Neural progenitor cell (in vitro differentiated cells): ENCODE measurements around the gene SNF8. TPM values are rescaled to one million over a fixed set of nuclear protein-coding genes. Genes with fewer than 3 reads are reported as not detected.

Experiments used
- DNase-seq: peaks from one replicate; pipeline ENCODE4 v3.0.0-alpha.2; 2016; ENCODE audit warnings: low spot score
- H2AFZ ChIP-seq: fragments of 200-600 bp; sonication (generic); replicated peaks from 2 replicates; pipeline ENCODE4 v1.6.1; 2016; ENCODE audit warnings: antibody characterized with exemption
- H3F3A ChIP-seq: fragments of 200-600 bp; sonication (generic); 2 replicates; pipeline ENCODE4 v1.6.1; 2016; ENCODE audit warnings: antibody characterized with exemption, low read depth
- H3K27ac ChIP-seq: fragments of 200-600 bp; sonication (generic); 2 replicates; pipeline ENCODE4 v1.5.1; 2016; ENCODE audit warnings: mild to moderate bottlenecking
- H3K27me3 ChIP-seq: fragments of 200-600 bp; sonication (generic); 2 replicates; pipeline ENCODE4 v1.6.1; 2016; ENCODE audit warnings: mild to moderate bottlenecking, moderate library complexity
- H3K36me3 ChIP-seq: fragments of 200-600 bp; sonication (generic); 2 replicates; pipeline ENCODE4 v1.5.1; 2016
- H3K4me1 ChIP-seq: fragments of 200-600 bp; sonication (generic); 2 replicates; pipeline ENCODE4 v1.6.1; 2016; ENCODE audit warnings: mixed run types
- H3K4me2 ChIP-seq: fragments of 200-600 bp; sonication (generic); 2 replicates; pipeline ENCODE4 v1.6.1; 2016
- H3K4me3 ChIP-seq: fragments of 200-600 bp; sonication (generic); 2 replicates; pipeline ENCODE4 v1.5.1; 2016
- H3K79me2 ChIP-seq: fragments of 200-600 bp; sonication (generic); 2 replicates; pipeline ENCODE4 v1.6.1; 2016; ENCODE audit warnings: low read depth
- H3K9ac ChIP-seq: fragments of 200-600 bp; sonication (generic); 2 replicates; pipeline ENCODE4 v1.6.1; 2016
- H3K9me3 ChIP-seq: fragments of 200-600 bp; sonication (generic); 2 replicates; pipeline ENCODE4 v1.5.1; 2016; ENCODE audit warnings: low read depth
- H4K20me1 ChIP-seq: fragments of 200-600 bp; sonication (generic); 2 replicates; pipeline ENCODE4 v1.6.1; 2016; ENCODE audit warnings: low read depth
- H3K27ac Mint-ChIP-seq: 3 replicates; pipeline ENCODE4 v1.8.0; 2021; ENCODE audit warnings: mixed read lengths
- H3K27me3 Mint-ChIP-seq: 2 replicates; pipeline ENCODE4 v1.8.0; 2022; ENCODE audit warnings: low read depth, mild to moderate bottlenecking, inconsistent platforms, moderate library complexity, mixed read lengths; ENCODE audit not compliant: insufficient read depth
- H3K36me3 Mint-ChIP-seq: 3 replicates; pipeline ENCODE4 v1.8.0; 2021; ENCODE audit warnings: mixed read lengths
- H3K4me1 Mint-ChIP-seq: 3 replicates; pipeline ENCODE4 v1.8.0; 2021; ENCODE audit warnings: mixed read lengths
- H3K4me3 Mint-ChIP-seq: 3 replicates; pipeline ENCODE4 v1.8.0; 2021; ENCODE audit warnings: mild to moderate bottlenecking, moderate library complexity, mixed read lengths
- H3K9me3 Mint-ChIP-seq: 3 replicates; pipeline ENCODE4 v1.8.0; 2020; ENCODE audit warnings: mixed read lengths
- CTCF ChIP-seq: fragments of 200-600 bp; sonication (generic); IDR thresholded peaks from 2 replicates; pipeline ENCODE4 v1.5.1; 2017; ENCODE audit warnings: antibody characterized with exemption, mild to moderate bottlenecking
- EZH2 ChIP-seq: fragments of 200-600 bp; sonication (generic); IDR thresholded peaks from 2 replicates; pipeline ENCODE4 v1.6.1; 2017; ENCODE audit warnings: antibody characterized with exemption, mild to moderate bottlenecking, moderate library complexity
- EZH2phosphoT487 ChIP-seq: fragments of 200-600 bp; sonication (generic); IDR thresholded peaks from 2 replicates; pipeline ENCODE4 v1.6.1; 2017; ENCODE audit warnings: antibody characterized with exemption
- total RNA-seq: library from RNA; depleted of rRNA; stranded (reverse); fragments of >200 nt; gene quantifications from 2 replicates; pipeline ENCODE4 v1.2.3, GENCODE V29; 2015; ENCODE audit warnings: low replicate concordance

SNF8 gene
- total RNA-seq, 1 donor from 2014 or later = 103 TPM

DNA sequence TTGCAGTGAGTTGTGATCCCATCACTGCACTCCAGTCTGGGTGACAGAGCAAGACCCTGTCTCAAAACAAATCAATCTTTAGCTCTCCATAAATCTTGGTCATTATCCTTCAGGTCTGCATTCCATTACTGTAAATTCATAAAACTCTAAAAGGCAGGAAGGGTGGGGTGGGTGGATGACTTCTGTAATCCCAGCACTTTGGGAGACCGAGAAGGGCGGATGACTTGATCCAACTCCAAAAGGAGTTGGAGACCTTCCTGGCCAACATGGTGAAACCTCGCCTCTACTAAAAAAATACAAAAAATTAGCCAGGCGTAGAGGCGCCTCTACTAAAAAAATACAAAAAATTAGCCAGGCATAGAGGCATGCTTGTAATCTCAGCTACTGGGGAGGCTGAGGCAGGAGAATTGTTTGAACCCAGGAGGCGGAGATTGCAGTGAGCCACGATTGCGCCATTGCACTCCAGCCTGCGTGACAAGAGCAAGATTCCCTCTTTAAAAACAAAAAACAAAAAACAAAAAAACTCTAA, 38.6 kb downstream of the SNF8 start:
- no peak for DNase-seq
- no peak overlapping the region for H3K27ac ChIP-seq

GRCh38 chr17:48904428-48904827, 40.2 kb downstream of the SNF8 start:
- TF ChIP-seq EZH2phosphoT487 (no peak), EZH2 (no peak), CTCF (no peak)
- H3K9me3 ChIP-seq = no peaks in the 10 kb centered on the region
- no peak for DNase-seq
- H3K36me3 ChIP-seq = no peaks in the 10 kb centered on the region
- H3K4me2 ChIP-seq = no peak overlapping the region
- peaks cover 13% of the 10 kb centered on the region for H3F3A ChIP-seq
- H3K4me1 ChIP-seq = no peaks in the 10 kb centered on the region
- H3K27ac ChIP-seq = no peak overlapping the region
- no peak overlapping the region for H3K27ac Mint-ChIP-seq
- no peak overlapping the region for H3K4me3 Mint-ChIP-seq
- H3K4me1 Mint-ChIP-seq = peaks cover 10% of the 10 kb centered on the region
- H3K9me3 Mint-ChIP-seq = no peaks in the 10 kb centered on the region
- H3K79me2 ChIP-seq = peaks cover 29% of the 10 kb centered on the region
- peaks cover 6% of the 10 kb centered on the region for H3K27me3 Mint-ChIP-seq
- H2AFZ ChIP-seq = no peak overlapping the region
- H3K4me3 ChIP-seq = no peak overlapping the region
- no peaks in the 10 kb centered on the region for H3K36me3 Mint-ChIP-seq
- no peak overlapping the region for H3K9ac ChIP-seq
- peaks cover 4% of the 10 kb centered on the region for H4K20me1 ChIP-seq
- H3K27me3 ChIP-seq = no peaks in the 10 kb centered on the region

More for the DNA sequence above, 38.6 kb downstream of the SNF8 start:
- Histone ChIP-seq H3K27me3 (no peaks in the 10 kb centered on the region), H3K4me1 (peaks cover 14% of the 10 kb centered on the region), H3F3A (peaks cover 13% of the 10 kb centered on the region), H3K4me3 (no peak overlapping the region), H3K9ac (no peak overlapping the region), H2AFZ (no peak overlapping the region), H3K36me3 (no peaks in the 10 kb centered on the region), H4K20me1 (peaks cover 20% of the 10 kb centered on the region), H3K79me2 (peaks cover 45% of the 10 kb centered on the region), H3K4me2 (no peak overlapping the region), H3K9me3 (no peaks in the 10 kb centered on the region)
- peaks cover 11% of the 10 kb centered on the region for H3K36me3 Mint-ChIP-seq
- H3K4me1 Mint-ChIP-seq = peaks cover 26% of the 10 kb centered on the region
- peaks cover 6% of the 10 kb centered on the region for H3K27me3 Mint-ChIP-seq
- no peaks in the 10 kb centered on the region for H3K9me3 Mint-ChIP-seq
- TF ChIP-seq EZH2phosphoT487 = no peak
- TF ChIP-seq CTCF = no peak
- H3K27ac Mint-ChIP-seq = no peak overlapping the region
- no peak overlapping the region for H3K4me3 Mint-ChIP-seq

GRCh38 chr17:48903401-48903800, 41.2 kb downstream of the SNF8 start:
- no peak for DNase-seq
- Mint-ChIP-seq H3K4me1 (peaks cover 6% of the 10 kb centered on the region), H3K27me3 (peaks cover 4% of the 10 kb centered on the region), H3K27ac (no peak overlapping the region), H3K9me3 (no peaks in the 10 kb centered on the region), H3K4me3 (no peak overlapping the region), H3K36me3 (no peaks in the 10 kb centered on the region)
- peaks cover 14% of the 10 kb centered on the region for H3F3A ChIP-seq
- H3K4me3 ChIP-seq = no peak overlapping the region
- no peaks in the 10 kb centered on the region for H4K20me1 ChIP-seq
- TF ChIP-seq EZH2phosphoT487 = no peak
- no peak for TF ChIP-seq EZH2
- TF ChIP-seq CTCF = no peak
- H3K9me3 ChIP-seq = no peaks in the 10 kb centered on the region
- H3K4me2 ChIP-seq = no peak overlapping the region
- no peak overlapping the region for H3K9ac ChIP-seq
- no peaks in the 10 kb centered on the region for H3K36me3 ChIP-seq
- H3K27ac ChIP-seq = no peak overlapping the region
- H3K27me3 ChIP-seq = no peaks in the 10 kb centered on the region
- H3K4me1 ChIP-seq = no peaks in the 10 kb centered on the region
- peaks cover 19% of the 10 kb centered on the region for H3K79me2 ChIP-seq
- no peak overlapping the region for H2AFZ ChIP-seq
